IPS-18a (cell line): Measurements from ENCODE around the gene SKIC8.

Experiments
- H3K27ac ChIP-seq: one replicate; pipeline ENCODE4 v1.5.1; 2013; ENCODE audit warnings: low read length
- H3K27me3 ChIP-seq: one replicate; pipeline ENCODE4 v1.6.1; 2013; ENCODE audit warnings: mild to moderate bottlenecking, low read length; ENCODE audit not compliant: control insufficient read depth, insufficient read depth
- H3K36me3 ChIP-seq: one replicate; pipeline ENCODE4 v1.6.1; 2013; ENCODE audit warnings: low read depth, low read length; ENCODE audit not compliant: control insufficient read depth
- H3K4me1 ChIP-seq: one replicate; pipeline ENCODE4 v1.6.1; 2013; ENCODE audit warnings: low read depth, low read length; ENCODE audit not compliant: control insufficient read depth
- H3K4me3 ChIP-seq: one replicate; pipeline ENCODE4 v1.5.1; 2013; ENCODE audit warnings: low read length
- H3K9ac ChIP-seq: one replicate; pipeline ENCODE4 v1.6.1; 2013; ENCODE audit warnings: mild to moderate bottlenecking, low read length, moderate library complexity
- H3K9me3 ChIP-seq: one replicate; pipeline ENCODE4 v1.6.1; 2013; ENCODE audit warnings: low read depth, low read length; ENCODE audit not compliant: control insufficient read depth

Gene SKIC8

DNA sequence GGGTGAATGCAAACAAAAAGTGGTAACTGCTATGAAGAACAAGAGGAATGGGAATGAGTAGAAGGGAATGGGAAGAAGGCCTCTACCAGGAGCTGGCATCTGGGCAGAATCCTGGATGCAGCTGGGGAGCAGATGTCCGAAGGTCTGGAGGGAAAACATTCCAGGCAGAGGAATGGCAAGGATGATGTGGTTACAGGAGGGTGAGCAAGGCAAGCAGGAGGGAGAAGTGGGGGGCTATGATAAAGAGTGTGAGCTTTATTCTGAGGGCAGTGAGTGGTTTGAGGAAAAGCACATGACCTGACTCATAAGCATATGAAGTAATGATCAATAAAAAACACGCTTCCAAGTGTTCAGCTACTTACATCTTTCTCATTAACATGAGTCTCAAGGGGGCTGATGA, 17.1 kb downstream of the SKIC8 start:
- H3K9me3 ChIP-seq = no peaks in the 10 kb centered on the region
- H3K9ac ChIP-seq = no peak overlapping the region
- no peaks in the 10 kb centered on the region for H3K27me3 ChIP-seq
- H3K4me1 ChIP-seq = no peaks in the 10 kb centered on the region
- no peak overlapping the region for H3K27ac ChIP-seq
- no peak overlapping the region for H3K4me3 ChIP-seq
- H3K36me3 ChIP-seq = peaks cover 15% of the 10 kb centered on the region

- H3K9ac ChIP-seq = no peak overlapping the region
- no peak overlapping the region for H3K4me3 ChIP-seq
- peaks cover 4% of the 10 kb centered on the region for H3K36me3 ChIP-seq
- no peak overlapping the region for H3K27ac ChIP-seq
- H3K9me3 ChIP-seq = no peaks in the 10 kb centered on the region
- no peaks in the 10 kb centered on the region for H3K27me3 ChIP-seq
- H3K4me1 ChIP-seq = no peaks in the 10 kb centered on the region
Observed at GRCh38 chr15:78280319-78281072, 18.9 kb downstream of the SKIC8 start.

DNA sequence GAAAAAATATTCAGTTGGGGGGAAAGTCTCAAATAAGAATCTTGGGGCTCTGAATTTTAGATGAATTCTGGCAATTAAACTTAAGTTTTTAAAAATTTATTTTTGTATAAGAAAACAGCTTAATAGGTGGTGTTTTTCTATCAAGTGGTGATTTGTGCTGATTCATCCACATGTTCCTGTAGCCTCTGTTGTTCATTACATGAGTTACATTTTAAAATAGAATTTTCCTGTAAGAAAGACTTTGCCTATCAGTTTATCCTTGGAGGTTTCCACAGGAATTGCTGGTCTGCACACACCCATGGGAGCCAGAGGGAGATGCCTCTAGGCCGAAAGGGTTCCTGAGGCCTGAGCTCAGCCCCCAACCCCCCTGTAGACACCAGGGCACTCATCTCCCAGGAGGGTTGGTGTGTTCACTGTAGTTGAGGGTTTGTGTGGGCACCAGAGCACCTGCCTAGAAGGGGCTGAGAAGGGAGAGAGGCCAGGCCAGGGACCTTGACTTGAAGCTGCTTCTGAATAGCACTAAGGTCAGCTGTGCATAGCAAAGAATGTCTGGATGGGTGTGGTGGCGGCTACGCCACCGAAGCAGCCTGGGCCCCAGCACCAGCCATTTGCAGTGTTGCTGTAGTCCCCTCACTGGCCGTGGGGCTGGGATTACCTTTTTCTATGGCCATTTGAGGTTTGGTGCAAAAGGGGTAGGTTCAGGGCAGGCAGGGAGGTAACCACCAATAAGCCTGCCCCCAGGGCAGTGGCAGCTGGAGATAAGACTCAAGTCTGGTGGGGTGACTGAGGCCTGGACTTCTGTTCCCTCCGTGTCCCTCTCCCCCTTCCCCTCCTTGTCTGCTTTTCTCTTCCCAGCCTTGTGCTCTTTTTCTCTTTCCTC, 23.1 kb downstream of the SKIC8 start:
- Histone ChIP-seq H3K9ac (no peak overlapping the region), H3K27me3 (no peaks in the 10 kb centered on the region), H3K36me3 (no peaks in the 10 kb centered on the region), H3K4me1 (no peaks in the 10 kb centered on the region), H3K9me3 (no peaks in the 10 kb centered on the region), H3K27ac (no peak overlapping the region), H3K4me3 (no peak overlapping the region)

DNA sequence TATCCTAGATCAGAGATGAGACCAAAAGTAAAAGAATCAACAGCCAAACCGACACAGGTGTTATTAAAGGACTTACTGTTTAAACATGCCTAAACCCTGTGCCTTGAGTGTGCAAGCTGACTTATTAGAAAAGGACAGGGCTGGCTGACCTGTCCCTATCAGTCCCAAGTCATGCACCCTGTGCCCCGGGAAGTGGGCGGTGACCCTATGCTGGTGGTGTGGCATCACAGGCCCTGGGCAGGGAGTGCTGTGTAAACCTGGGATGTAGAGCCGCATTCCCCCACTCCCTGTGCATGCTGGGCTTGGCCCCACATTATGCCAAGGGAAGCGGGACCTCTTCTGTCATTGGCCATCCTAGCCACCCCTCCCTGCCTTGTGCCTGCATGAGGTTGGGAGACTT, 24.4 kb downstream of the SKIC8 start:
- Histone ChIP-seq H3K9me3 (no peaks in the 10 kb centered on the region), H3K9ac (no peak overlapping the region), H3K27ac (no peak overlapping the region), H3K27me3 (no peaks in the 10 kb centered on the region), H3K4me1 (no peaks in the 10 kb centered on the region), H3K36me3 (no peaks in the 10 kb centered on the region), H3K4me3 (no peak overlapping the region)

DNA sequence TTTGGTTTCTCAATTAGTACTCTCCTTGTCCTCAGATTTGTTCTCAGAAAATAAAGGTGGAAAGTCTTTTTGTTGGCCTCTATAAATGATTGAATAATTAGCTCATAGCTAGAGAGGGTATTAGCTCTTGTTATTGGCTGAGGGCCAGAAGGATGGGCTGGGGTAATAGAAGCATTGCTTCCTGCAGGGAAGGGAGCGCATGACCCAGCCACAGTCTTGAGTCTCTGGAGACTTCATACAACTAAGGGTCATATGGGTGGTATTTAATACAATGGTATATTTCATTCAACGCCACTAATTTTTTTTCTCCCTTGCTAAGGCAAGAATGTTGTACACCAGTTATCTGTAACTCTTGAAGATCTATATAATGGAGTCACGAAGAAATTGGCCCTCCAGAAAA, 26.6 kb downstream of the SKIC8 start:
- no peak overlapping the region for H3K9ac ChIP-seq
- no peak overlapping the region for H3K27ac ChIP-seq
- no peaks in the 10 kb centered on the region for H3K9me3 ChIP-seq
- H3K4me3 ChIP-seq = no peak overlapping the region
- no peaks in the 10 kb centered on the region for H3K27me3 ChIP-seq
- no peaks in the 10 kb centered on the region for H3K4me1 ChIP-seq
- H3K36me3 ChIP-seq = no peaks in the 10 kb centered on the region

GRCh38 chr15:78272316-78272715, 27.1 kb downstream of the SKIC8 start:
- Histone ChIP-seq H3K4me3 (no peak overlapping the region), H3K27me3 (no peaks in the 10 kb centered on the region), H3K9me3 (no peaks in the 10 kb centered on the region), H3K4me1 (no peaks in the 10 kb centered on the region), H3K36me3 (no peaks in the 10 kb centered on the region), H3K27ac (no peak overlapping the region), H3K9ac (no peak overlapping the region)

- H3K4me3 ChIP-seq = no peak overlapping the region
- no peaks in the 10 kb centered on the region for H3K36me3 ChIP-seq
- H3K9me3 ChIP-seq = no peaks in the 10 kb centered on the region
- H3K4me1 ChIP-seq = no peaks in the 10 kb centered on the region
- no peak overlapping the region for H3K9ac ChIP-seq
- no peaks in the 10 kb centered on the region for H3K27me3 ChIP-seq
- H3K27ac ChIP-seq = no peak overlapping the region
Observed at GRCh38 chr15:78266806-78267205, 32.6 kb downstream of the SKIC8 start.

DNA sequence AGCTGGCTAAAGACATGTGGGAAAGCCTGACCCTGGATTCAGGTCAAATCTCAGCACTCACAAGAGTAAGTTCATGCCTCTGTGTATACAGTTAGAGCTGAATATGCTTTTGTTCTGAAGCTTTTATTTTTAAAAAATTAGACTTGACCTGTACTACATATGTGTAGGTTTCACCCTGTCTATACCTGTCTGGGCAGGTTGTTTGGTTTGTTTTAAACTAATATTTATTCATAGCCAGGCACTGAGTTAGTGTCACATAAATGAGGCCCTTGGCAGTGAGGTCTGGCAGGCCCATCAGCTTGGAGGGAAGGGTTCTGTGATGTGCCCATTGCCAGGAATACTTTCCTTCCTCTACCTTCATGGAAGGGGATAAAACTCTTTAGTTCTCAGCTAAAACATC, 33.2 kb downstream of the SKIC8 start:
- Histone ChIP-seq H3K4me1 (no peaks in the 10 kb centered on the region), H3K27me3 (no peaks in the 10 kb centered on the region)

DNA sequence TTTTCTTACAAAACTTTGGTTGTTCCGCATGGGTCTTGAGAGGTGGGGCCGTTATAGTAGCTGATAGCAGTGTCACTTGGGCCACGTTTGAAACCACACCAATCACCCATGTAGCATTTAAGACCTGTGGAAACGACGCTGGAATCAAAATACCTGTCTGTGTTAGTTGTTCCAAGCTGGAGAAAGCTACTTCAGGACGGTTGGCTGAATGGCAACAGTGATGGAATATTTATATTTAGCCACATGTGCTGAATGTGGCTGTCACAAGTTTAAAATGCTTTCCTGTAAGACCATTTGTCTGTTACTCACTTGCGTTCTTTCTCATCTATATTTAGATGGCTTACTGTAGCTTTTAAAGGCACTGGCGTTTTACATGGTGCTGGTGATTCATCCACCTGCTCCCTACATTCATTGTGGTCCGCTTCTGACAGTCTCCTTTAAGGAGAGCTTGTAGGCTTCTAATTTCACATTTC, 33.6 kb downstream of the SKIC8 start:
- Histone ChIP-seq H3K9me3 (no peaks in the 10 kb centered on the region), H3K4me1 (no peaks in the 10 kb centered on the region), H3K4me3 (no peak overlapping the region), H3K36me3 (no peaks in the 10 kb centered on the region), H3K27ac (no peak overlapping the region), H3K27me3 (no peaks in the 10 kb centered on the region), H3K9ac (no peak overlapping the region)

More for the DNA sequence above, 33.2 kb downstream of the SKIC8 start:
- Histone ChIP-seq H3K9me3 (no peaks in the 10 kb centered on the region), H3K27ac (no peak overlapping the region), H3K36me3 (no peaks in the 10 kb centered on the region), H3K4me3 (no peak overlapping the region), H3K9ac (no peak overlapping the region)

DNA sequence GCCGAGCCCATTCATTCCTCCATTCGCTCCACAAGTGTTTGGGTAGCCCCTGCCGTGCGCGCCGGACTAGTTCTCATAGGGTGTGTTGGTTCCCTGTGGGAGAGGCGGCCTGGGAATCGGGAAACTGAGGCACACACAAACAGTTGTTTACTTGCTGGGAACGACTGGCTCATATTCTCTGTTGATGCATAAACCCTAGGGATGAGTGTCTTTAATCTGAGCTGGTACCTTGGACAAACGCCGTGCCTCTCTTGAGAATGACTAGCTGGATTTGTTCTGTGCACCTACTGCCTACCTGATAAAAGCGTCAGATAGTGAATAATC, 34.3 kb downstream of the SKIC8 start:
- H3K27me3 ChIP-seq = no peaks in the 10 kb centered on the region
- H3K9ac ChIP-seq = no peak overlapping the region
- H3K36me3 ChIP-seq = no peaks in the 10 kb centered on the region
- no peaks in the 10 kb centered on the region for H3K9me3 ChIP-seq
- no peaks in the 10 kb centered on the region for H3K4me1 ChIP-seq
- no peak overlapping the region for H3K27ac ChIP-seq
- no peak overlapping the region for H3K4me3 ChIP-seq

- H3K27ac ChIP-seq = no peak within 1 kb of the TSS
Observed at GRCh38 chr15:78264304-78265136, 34.9 kb downstream of the SKIC8 start, which contains the start of gene DNAJA4. Gene DNAJA4 (plus strand): TSS chr15:78264562. CDS start chr15:78264764, 202 bp downstream.

More at GRCh38 chr15:78264304-78265136, 34.9 kb downstream of the SKIC8 start, which contains the start of gene DNAJA4:
- Histone ChIP-seq H3K4me3 (no peak within 1 kb of the TSS), H3K9me3 (no peaks in the 10 kb centered on the region), H3K9ac (no peak within 1 kb of the TSS), H3K36me3 (no peaks in the 10 kb centered on the region), H3K27me3 (no peaks in the 10 kb centered on the region), H3K4me1 (no peaks in the 10 kb centered on the region)
